Peyer's patch (tissue), 4 donors: ENCODE data around the gene ANKRD44. TPM values are rescaled to one million over a fixed set of nuclear protein-coding genes. Genes with fewer than 3 reads are reported as not detected.

Source experiments
- DNase-seq, 3 donors: peaks; one replicate each; pipeline ENCODE4 v3.0.0-alpha.2; 2017 to 2019
- H3K27ac ChIP-seq, 4 donors: fragments of 200-600 bp; sonication (generic); one replicate each; pipeline ENCODE4 v1.5.1; 2016 to 2019
- H3K27me3 ChIP-seq, 2 donors: fragments of 200-600 bp; sonication (generic); one replicate each; pipeline ENCODE4 v1.5.1; 2019
- H3K36me3 ChIP-seq, 3 donors: fragments of 200-600 bp; sonication (generic); one replicate each; pipeline ENCODE4 v1.5.1; 2016 to 2019
- H3K4me1 ChIP-seq, 4 donors: fragments of 200-600 bp; sonication (generic); one replicate each; pipeline ENCODE4 v1.5.1; 2016 to 2019
- H3K4me3 ChIP-seq, 4 donors: fragments of 200-600 bp; sonication (generic); 1 replicate in 3 of 4; 2 replicates in 1 of 4; pipeline ENCODE4 v1.5.1; 2016 to 2019; ENCODE audit warnings: mild to moderate bottlenecking in 1 of 4
- H3K9me3 ChIP-seq, 4 donors: fragments of 200-600 bp; sonication (generic); one replicate each; pipeline ENCODE4 v1.5.1; 2016 to 2019; ENCODE audit warnings: mild to moderate bottlenecking in 1 of 4
- CTCF ChIP-seq, 6 experiments: fragments of 450-650 bp in 4 of 6; fragments of 200-600 bp in 2 of 6; sonication (generic) in 1 of 6; IDR thresholded peaks; one replicate each; pipeline ENCODE4 v1.5.1; 2017 to 2019; ENCODE audit warnings: antibody characterized with exemption in 6 of 6, mild to moderate bottlenecking in 3 of 6, moderate library complexity in 1 of 6
- POLR2A ChIP-seq, 2 donors: fragments of 450-650 bp; IDR thresholded peaks; one replicate each; pipeline ENCODE4 v1.5.1; 2017; ENCODE audit warnings: antibody characterized with exemption in 2 of 2, mild to moderate bottlenecking in 2 of 2, moderate library complexity in 2 of 2
- total RNA-seq, 4 donors: library from RNA; depleted of rRNA; stranded (reverse); fragments of >200 nt; gene quantifications; one replicate each; pipeline ENCODE4 v1.1.0, GENCODE V29; 2016

ANKRD44 gene
- total RNA-seq, 4 donors from 2014 or later = 24.8 to 215 (median 32.0) TPM

GRCh38 chr2:197327472-197328098 lies 17.0 kb upstream of the ANKRD44 start:
- Histone ChIP-seq H3K27me3 (no peaks in the 10 kb centered on the region), H3K36me3 (no peaks in the 10 kb centered on the region), H3K27ac (peak overlapping the region in 1 of 4 donors; percentile 50), H3K4me1 (no peaks in the 10 kb centered on the region), H3K4me3 (no peak overlapping the region), H3K9me3 (no peaks in the 10 kb centered on the region)
- no peak for TF ChIP-seq CTCF (IDR thresholded peaks at IDR 0.05)
- no peak for TF ChIP-seq POLR2A (IDR thresholded peaks at IDR 0.05)
- DNase-seq = no peak

- DNase-seq = no peak
- Histone ChIP-seq H3K4me1 (no peaks in the 10 kb centered on the region), H3K27me3 (no peaks in the 10 kb centered on the region), H3K36me3 (no peaks in the 10 kb centered on the region), H3K4me3 (no peak overlapping the region), H3K9me3 (no peaks in the 10 kb centered on the region), H3K27ac (peak overlapping the region in 1 of 4 donors; percentile 50)
- TF ChIP-seq CTCF (IDR thresholded peaks at IDR 0.05) (no peak), POLR2A (IDR thresholded peaks at IDR 0.05) (no peak)
These were observed 16.5 kb upstream of the ANKRD44 start for GRCh38 chr2:197327073-197327471.

- H3K9me3 ChIP-seq = no peaks in the 10 kb centered on the region
- no peaks in the 10 kb centered on the region for H3K27me3 ChIP-seq
- no peaks in the 10 kb centered on the region for H3K36me3 ChIP-seq
- DNase-seq = no peak
- H3K4me1 ChIP-seq = no peaks in the 10 kb centered on the region
- TF ChIP-seq POLR2A (IDR thresholded peaks at IDR 0.05) (no peak), CTCF (IDR thresholded peaks at IDR 0.05) (no peak)
- peak overlapping the region in 1 of 4 donors; percentile 27 for H3K27ac ChIP-seq
- no peak overlapping the region for H3K4me3 ChIP-seq
These were observed 14.2 kb upstream of the ANKRD44 start for GRCh38 chr2:197324801-197325200.

GRCh38 chr2:197322724-197323720 lies 12.4 kb upstream of the ANKRD44 start:
- Histone ChIP-seq H3K27ac (peak overlapping the region in 2 of 4 donors; percentile 41 to 63), H3K4me3 (peak overlapping the region in 1 of 4 donors; percentile 2), H3K27me3 (no peaks in the 10 kb centered on the region), H3K4me1 (no peaks in the 10 kb centered on the region), H3K9me3 (no peaks in the 10 kb centered on the region), H3K36me3 (no peaks in the 10 kb centered on the region)
- TF ChIP-seq POLR2A (IDR thresholded peaks at IDR 0.05) = no peak
- no peak for TF ChIP-seq CTCF (IDR thresholded peaks at IDR 0.05)
- DNase-seq = peak in 1 of 3 donors; percentile 46

GRCh38 chr2:197322143-197322542 lies 11.6 kb upstream of the ANKRD44 start:
- no peak for DNase-seq
- H3K36me3 ChIP-seq = no peaks in the 10 kb centered on the region
- no peaks in the 10 kb centered on the region for H3K27me3 ChIP-seq
- no peak overlapping the region for H3K27ac ChIP-seq
- H3K9me3 ChIP-seq = no peaks in the 10 kb centered on the region
- H3K4me1 ChIP-seq = no peaks in the 10 kb centered on the region
- TF ChIP-seq POLR2A (IDR thresholded peaks at IDR 0.05) = no peak
- TF ChIP-seq CTCF (IDR thresholded peaks at IDR 0.05) = no peak
- H3K4me3 ChIP-seq = no peak overlapping the region
